ENCODE results near the gene GMDS.

The GMDS gene

GRCh38 chr6:2086326-2086965 is 159.0 kb downstream of the GMDS start:
- no peak for DNase-seq

DNA sequence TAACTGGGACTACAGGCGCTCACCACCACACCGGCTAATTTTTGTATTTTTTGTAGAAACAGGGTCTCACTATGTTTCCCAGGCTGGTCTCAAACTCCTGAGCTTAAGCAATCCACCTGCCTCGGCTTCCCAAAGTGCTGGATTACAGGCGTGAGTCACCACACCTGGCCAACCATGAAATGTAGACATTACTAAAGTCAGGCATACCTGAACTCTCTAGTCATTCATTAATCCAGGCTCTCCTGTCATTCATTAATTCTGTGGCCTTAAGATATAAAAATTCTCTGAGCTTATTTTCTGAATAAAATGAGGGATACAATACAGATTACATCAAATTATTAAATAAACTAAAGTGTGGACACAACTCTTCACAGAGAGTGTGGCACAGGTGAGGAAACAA is 159.7 kb downstream of the GMDS start:
- DNase-seq, result no peak

DNA sequence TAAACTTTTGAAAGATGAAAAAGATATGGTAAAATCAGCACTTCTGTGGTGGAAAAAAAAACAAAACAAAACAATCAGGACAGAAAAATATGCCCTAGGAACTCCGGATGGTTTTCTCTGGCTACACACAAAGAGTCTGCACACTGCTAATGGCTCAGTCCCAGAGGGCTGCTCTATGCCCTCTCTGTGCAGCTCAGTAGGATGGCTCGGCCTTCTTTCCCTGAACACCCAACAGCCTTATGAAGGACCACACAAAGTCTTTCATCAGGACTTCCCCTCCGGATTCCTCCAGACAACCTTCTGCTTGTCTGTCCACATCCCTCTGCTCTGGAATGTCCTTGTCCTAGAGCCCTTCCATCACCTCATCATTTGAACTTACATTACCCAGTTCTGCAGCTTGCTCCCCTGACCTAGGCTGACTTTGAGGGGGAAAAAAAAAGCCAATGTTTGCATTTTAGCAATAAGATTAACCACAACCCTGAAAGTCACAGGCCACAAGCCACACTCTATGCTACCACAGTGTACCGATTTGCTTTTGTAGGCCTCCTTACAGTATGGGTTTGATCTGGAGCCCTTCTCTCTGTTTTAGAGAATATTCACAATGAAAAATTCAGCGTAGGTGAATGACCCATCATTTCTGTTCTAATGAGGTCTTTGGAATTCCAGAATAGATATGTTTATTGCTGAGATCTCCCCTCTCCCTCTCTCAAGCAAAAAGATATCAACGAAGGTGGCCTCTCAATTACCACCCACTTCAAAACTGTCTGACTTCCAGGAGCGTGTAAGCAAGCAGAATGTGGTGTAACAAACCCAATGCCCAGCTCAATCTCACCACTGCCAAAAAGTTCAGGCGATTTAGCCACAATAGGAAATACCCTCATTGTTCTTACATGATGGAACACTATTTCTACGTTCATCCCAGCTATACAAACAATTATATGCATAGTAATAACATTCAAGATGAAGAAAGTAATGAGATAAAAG is 164.0 kb downstream of the GMDS start:
- no peak for DNase-seq

DNA sequence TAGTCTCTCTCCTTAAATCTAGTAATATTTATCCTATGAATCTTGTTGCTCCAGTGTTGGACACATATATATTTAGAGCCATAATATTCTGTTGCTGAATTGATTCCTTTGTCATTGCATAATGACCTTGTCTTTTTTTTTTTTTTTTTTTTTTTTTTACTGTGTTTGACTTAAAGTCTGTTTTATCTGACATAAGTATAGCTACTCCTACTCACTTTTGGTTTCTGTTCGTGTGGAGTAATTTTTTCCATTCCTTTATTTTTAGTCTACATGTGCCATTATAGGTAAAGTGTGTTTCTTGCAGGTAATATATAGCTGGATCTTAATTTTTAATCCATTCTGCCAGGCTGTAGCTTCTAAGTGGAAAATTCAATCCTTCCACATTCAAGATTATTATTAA is 166.5 kb downstream of the GMDS start:
- DNase-seq, result no peak

DNA sequence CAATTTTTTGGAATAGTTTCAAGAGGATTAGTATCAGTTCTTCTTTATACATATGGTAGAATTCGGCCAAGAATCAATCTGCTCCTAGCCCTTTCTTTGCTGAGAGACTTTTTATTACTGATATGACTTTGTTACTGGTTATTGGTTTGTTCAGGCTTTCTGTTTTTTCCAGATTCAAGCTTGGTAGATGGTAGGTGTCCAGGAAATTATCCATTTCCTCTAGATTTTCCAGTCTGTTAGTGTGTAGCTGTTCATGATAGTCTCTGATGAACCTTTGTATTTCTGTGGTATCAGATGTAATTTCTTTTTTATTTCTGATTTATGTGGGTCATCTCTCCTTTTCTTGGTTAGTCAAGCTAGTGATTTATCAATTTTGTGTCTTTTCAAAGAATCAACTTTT is 167.6 kb downstream of the GMDS start:
- DNase-seq, result no peak

- DNase-seq, result no peak
Observed at GRCh38 chr6:2073476-2073875, 171.9 kb downstream of the GMDS start.

DNA sequence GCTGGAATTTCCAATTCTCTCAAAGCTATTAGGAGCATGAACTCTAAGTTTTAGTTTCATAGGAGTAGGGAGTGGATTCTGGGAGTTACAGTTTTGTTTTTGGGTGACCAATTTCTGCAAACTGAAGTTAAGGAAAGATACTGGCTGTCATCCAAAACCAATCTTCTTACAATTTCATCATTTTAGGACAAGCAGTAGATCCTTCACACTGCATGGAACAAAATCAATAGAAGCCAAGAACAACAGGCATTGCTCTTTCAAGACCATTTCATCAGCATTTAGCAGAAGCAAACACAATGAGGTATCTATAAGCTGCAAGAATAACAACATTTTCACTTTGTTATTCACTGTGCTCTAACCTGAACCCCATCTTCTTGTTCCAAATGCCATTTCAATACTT is 173.0 kb downstream of the GMDS start:
- DNase-seq, result no peak

DNA sequence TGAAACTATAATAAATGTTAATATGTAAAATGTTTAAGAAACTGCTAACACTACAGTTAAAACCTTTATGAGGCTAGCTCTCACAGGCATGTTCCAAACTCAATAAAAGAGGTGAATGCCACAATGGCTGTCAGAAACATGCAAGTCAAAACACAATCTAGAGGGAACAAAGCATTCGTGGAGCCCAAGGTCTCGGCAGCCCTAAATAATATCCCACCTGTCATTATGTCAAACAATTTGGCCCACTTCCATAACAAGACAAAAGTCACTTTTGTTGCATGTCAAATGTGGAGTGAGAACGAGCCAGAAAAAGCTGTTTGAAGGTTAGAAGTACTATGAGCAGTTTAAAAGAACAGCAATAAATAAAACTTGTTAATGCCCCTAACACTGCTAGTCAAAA is 181.9 kb downstream of the GMDS start:
- DNase-seq, result no peak

DNA sequence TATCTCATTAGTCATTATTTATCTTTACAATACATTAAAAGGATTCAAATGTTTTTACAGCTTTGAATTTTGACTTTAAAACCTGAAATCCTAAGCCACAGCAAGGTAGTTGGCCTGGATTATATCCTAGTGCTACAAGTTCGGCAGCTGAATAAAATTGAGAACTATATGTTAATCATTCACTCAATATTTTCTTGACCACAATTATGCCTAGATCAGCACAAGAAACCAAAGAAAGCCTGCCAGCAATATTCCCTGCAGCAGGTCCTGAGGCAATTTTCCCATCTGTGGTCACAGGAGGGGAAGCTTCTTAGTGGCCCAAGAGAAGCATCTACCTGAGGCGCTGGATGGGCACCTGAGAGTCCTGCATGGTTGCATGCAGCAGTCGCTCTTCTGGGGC is 183.5 kb downstream of the GMDS start:
- DNase-seq, result no peak

- no peak for DNase-seq
Observed at GRCh38 chr6:2055911-2056310, 189.5 kb downstream of the GMDS start.

- DNase-seq, result no peak
Observed at GRCh38 chr6:2055143-2055542, 190.3 kb downstream of the GMDS start.

DNA sequence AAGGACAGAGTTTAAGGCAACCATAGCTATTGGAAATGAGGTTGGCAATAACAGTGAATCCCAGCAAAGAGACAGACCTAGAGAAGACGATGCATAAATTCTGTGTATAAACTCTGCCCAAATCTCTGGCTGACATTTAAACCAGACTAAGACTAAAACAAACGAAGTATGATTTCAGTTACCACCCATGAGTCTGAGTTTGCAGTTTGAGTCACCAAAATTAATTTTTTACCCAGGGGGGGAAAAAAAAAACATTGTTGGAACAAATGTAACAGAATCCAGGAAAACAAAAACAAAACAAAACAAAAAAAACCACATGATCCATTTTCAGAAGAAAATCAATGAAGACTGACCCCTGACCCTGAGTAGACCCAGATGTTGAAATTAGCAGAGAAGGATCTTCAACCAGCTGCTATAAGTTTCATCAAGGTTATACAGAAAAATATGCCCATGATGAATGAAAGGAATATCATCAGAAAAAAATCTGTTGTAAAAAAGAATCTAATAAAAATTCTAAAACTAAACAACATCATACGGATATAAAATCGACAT is 190.8 kb downstream of the GMDS start:
- no peak for DNase-seq

GRCh38 chr6:2053691-2054090 is 191.7 kb downstream of the GMDS start:
- DNase-seq, result no peak

DNA sequence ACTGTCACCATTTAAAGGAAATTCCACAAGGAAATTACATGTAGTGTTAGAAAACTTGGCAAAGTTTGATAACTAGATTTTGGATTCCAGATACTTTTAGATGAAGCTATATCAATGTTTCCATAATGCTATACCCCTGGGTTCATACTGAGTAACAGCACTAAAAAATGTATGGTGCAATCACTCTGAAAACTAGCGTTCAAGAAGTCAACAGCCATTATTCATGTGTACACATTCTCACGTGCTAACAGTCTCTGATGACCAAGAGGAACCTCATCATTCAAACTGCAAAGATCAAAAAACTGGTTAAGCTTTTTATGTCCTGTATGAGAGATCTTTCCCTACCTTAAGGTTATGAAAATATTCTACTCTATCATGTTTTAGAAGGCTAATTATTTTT is 197.6 kb downstream of the GMDS start:
- no peak for DNase-seq

DNA sequence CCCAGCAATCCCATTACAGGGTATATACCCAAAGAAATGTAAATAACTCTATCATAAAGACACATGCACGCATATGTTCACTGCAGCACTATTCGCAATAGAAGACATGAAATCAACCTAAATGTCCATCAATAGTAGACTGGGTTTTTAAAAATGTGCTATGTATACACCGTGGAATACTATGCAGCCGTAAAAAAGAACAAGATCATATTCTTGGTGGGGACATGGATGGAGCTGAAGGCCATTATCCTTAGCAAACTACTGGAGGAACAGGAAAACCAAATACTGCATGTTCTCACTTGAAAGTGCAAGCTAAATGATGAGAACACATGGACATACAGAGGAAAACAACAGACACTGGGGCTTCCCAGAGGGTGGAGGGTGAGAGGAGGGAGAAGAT is 201.2 kb downstream of the GMDS start:
- DNase-seq, result no peak

DNA sequence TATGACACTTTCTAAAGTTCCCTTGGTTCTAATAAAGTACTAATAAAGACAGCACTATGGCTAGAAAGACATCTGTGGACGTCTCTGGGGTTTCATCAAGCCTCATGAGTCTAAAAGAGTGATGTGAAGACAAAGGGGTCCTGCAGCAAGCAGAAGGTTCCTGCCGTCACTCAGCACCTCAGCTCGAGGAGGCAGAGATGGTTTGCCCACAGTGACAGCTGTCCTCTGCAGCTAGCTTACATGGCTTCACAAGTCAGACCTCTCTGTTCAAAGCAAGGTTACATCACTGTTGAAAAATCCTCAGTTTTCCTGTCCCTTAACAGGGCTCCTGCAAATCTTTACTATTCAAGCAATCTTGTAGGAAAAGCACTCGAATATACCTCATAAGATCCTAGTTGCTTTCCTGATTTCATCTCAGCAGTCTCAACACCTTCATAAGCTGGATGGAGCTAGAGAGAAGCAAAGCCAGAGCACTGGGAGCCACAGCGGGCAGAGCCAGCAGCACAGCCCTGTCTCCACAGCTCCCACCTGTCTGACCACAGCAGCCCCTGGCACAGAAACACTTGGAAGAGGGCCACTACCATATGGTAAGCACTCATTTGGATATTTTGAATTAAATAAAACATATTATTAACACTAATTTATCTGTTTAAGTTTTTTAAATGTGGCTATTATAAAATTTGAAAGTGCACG is 202.3 kb downstream of the GMDS start:
- no peak for DNase-seq

GRCh38 chr6:2038092-2038491 is 207.3 kb downstream of the GMDS start:
- no peak for DNase-seq

DNA sequence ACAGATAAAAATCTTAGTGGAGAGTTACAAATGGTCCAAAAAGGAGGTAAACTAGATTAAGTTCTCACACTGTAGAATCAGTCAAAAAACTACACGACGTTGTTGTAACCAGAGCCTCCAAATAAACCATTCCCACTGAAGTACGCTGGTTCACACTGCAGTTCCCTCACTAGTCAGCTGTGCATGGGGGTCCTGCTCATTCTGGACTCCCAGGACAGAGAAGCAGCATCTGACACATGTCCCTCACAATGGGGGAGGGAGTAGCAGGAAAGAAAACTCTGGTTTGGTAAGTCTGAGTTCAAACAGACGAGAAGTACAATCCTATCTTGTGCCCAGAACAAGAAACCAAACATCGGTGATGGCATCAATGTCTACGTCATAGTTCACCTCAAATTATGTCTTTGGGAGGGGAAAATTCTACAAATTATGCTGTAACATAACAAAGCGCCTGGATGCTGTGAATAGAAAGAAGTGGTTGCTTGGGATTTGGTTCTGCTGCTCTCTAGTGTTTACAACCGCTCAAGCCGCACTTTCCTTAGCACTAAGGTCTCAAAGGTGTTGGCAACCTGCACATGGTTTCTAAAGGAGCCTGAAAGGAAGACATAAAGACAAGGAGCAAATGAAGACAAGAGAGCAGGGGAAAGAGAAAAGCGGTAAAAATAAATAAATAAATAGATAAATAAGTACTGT is 208.0 kb downstream of the GMDS start:
- DNase-seq, result no peak

- no peak for DNase-seq
Observed at GRCh38 chr6:2036710-2037023, 208.7 kb downstream of the GMDS start.

- DNase-seq, result no peak
Observed at GRCh38 chr6:2035826-2036709, 209.3 kb downstream of the GMDS start.

DNA sequence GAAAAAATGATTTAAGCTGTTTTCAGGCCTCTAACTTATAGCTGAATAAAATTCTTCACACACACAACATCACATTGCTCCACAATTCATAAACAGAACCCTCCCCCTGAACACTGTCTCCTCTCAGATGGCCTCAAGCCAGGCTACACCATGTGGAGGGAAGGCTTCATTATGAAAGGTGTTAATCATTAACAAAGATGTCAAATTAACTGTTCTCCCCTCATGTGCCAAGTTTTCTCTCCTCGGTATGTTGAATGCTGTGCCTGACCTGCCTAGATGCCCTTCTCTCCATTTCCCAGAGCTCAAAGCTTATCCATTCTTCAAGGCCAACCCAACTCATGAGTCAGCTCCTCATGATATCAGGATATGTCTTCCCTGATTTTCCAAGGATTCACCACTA is 210.4 kb downstream of the GMDS start:
- DNase-seq, result no peak

DNA sequence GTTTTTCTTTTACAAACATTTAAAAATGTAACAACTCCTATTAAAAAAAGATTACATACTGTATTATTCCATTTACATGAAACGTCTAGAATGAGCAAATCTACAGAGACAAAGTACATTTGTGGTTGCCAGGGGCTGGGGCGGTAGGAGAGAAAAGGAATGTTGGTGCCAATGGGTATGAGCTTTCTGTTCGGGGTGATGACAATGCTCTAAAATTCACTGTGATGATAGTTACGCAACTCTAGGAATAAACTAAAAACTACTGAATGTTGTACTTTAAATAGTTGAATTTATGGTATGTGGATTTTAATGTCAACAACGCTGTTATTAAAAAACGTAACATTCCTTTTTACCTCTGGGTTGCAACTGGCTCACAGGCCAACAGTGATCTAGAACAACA is 211.1 kb downstream of the GMDS start:
- DNase-seq, result no peak

Measured in C1 segment of cervical spinal cord (tissue), 14 donors.